ENCODE data around the gene CEACAM18.
"Not testable (repeated sequence)": the region's sequence is repeated elsewhere in the genome, so short reads cannot be mapped to it uniquely, and the experiment has no call there.

CEACAM18 gene

DNA sequence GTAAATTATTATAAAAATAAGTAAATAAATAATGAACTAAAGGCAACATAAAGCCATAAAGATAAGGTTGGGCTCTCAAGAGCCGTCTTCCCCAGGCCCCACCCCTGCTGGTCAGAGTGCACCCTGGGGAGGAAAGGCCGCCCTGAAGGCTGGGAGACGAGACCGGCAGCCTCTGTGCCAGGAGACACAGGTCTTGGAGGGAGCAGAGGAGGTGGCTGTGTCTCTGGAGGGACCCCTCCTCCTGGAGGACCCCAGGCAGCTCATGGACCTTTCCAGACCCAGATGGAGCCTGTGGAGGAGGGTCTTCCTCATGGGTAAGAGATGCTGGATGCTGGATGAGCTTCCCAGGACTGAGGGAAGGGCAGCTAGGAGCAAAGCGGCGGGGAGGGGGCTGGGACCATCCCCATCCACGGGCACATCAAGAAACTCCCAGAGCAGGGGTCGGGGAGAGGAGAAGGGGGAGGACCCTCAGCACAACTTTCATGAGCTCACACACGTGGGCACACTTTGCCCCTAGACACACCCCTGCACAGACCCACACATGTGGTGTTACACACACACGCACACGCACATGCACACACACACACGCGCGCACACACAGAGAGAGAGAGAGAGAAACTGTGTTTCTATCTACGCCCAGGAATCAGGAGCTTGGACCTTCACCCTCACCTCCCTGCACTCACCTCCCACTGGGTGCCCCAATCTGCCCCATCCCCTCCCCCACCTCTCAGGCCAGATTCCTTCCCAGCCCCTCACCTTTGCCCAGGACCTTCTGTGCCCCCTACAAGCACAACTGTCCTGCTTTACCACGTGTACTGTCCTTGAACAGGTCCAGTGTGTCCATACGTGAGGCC is at the start of gene CEACAM18:
CEACAM18 (plus strand) TSS at position 159 of the 854 bp plus-strand sequence.
- DNase-seq (ENCODE audit: low spot score), result no peak

DNA sequence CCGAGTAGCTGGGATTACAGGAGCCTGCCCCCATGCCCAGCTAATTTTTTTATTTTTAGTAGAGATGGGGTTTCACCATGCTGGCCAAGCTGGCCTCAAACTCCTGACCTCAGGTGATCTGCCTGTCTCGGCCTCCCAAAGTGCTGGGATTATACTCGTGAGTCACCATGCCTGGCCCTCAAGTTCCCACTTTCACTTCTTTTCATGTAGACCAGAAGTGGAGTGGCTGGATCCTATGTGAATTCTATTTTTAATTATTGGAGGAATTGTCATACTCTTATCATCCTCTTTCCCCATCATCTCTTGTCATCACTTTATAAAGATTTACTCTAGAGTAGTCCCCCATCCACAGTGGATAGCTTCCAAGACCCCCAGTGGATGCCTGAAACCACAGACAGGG is 48.1 kb upstream of the CEACAM18 start:
- no peak for DNase-seq (ENCODE audit: low spot score)

DNA sequence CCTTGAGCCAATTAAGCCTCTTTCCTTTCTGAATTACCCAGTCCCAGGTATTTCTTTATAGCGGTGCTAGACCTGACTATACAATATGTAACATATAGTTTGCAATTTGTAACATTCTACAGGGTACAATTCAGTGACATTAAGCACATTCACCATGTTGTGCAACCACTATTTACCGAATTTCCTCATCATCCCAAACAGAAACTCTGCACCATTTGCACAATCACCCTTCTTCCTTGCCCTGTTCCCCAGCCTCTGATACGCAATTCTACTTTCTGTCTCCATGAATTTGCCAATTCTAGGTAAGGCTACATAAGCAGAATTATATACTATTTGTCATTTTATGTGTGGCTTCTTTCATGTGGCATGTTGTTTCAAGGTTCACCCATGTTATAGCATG is 47.2 kb upstream of the CEACAM18 start:
- no peak for DNase-seq (ENCODE audit: low spot score)

DNA sequence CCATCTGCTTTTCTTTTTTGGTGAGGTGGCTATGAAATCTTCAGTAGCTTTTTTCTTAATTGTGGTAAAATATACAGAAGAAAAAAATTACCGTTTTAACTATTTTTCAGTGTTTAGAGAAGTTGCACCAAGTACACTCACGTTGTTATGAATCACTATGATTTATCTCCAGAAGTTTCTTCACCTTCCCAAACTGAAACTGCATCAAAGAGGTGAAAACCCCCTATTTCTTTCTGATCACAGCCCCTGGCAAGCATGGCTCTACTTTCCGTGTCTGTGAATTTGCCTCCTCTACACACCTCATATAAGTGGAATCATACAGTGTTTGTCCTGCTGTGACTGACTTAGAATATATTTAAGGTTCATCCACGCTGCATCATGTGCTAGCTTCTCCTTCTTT is 45.3 kb upstream of the CEACAM18 start:
- DNase-seq (ENCODE audit: low spot score), result no peak

DNA sequence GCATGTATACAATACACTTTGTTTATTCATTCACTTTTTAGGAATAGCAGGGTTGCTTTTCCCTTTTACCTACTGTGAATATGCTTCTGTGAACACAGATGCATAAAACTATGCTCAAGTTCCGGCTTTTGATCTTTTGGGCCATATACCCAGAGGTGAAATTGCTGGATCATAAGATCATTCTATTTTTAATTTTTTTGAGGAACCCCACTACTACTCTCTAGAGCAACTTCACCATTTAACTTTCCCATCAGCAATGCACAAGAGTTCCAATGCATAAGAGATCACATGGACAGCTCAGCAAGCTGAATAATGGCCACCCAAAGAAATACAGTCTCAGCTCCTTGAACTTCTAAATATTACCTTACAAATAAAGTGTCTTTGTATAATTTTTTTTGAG is 43.9 kb upstream of the CEACAM18 start:
- no peak for DNase-seq (ENCODE audit: low spot score)

DNA sequence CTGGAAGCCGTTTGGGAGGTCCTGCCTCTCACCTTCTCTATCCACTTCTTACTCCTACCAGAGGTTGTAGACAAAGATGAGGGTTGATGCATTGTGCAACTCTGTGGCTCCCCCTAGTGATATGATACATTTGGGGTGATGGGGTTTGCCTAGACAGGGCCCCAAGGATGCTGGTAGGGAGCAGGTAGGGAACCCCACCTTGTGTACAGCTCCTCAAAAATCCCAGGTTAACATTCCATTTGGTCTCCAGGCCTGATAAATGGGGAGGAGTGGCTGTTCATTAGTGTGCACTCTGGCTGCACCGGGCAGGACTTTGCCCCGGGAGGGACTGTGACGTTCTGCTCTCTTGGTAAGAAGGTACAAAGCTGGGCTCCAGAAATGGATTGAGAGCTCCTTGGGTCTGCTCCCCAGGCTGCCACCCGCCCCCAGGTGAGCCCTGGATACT is 39.3 kb upstream of the CEACAM18 start:
- DNase-seq (ENCODE audit: low spot score), result peak; percentile 54

DNA sequence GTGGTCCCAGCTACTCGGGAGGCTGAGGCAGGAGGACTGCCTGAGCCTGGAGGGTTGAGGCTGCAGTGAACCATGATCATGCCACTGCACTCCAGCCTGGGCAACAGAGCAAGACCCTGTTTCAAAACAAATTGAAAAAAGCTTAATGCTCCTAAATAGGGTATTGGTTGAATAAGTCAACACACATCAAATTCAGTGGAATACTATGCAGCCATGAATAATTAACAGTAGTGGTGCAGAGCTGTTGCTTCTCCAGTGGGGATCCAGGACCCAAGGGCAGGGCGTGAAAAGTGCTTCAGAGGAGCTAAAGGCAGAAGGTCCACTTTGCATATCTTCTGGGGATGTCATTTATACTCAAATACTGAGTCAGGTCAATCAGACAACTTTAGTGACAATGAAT is 38.3 kb upstream of the CEACAM18 start:
- no peak for DNase-seq (ENCODE audit: low spot score)

DNA sequence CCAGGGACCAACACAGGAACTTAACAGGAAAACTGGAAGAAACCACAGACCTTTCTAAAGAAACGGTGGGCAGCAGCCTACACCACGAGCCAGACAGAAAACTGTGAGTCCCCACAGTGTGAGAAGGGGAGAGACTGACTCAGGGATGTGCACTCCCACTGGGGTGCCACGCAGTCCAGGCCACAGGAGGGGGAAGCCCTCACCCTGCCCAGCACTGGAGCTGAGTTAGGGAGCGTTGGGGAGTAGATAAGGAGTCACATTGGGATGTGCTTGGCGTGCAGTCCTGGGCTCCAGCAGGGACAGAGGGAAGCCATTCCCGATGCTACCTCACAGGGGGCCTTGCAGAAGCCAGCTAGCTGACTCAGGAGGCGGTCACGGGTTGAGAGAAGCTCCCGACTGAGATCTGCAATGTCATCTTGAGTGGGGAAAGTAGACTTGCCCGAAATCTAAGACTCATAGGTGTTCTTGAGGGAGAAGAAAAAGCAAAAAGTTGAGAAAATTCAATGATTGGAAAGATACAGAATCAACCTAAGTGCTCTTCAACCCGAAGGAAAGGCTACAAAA is 37.4 kb upstream of the CEACAM18 start:
- no peak for DNase-seq (ENCODE audit: low spot score)

DNA sequence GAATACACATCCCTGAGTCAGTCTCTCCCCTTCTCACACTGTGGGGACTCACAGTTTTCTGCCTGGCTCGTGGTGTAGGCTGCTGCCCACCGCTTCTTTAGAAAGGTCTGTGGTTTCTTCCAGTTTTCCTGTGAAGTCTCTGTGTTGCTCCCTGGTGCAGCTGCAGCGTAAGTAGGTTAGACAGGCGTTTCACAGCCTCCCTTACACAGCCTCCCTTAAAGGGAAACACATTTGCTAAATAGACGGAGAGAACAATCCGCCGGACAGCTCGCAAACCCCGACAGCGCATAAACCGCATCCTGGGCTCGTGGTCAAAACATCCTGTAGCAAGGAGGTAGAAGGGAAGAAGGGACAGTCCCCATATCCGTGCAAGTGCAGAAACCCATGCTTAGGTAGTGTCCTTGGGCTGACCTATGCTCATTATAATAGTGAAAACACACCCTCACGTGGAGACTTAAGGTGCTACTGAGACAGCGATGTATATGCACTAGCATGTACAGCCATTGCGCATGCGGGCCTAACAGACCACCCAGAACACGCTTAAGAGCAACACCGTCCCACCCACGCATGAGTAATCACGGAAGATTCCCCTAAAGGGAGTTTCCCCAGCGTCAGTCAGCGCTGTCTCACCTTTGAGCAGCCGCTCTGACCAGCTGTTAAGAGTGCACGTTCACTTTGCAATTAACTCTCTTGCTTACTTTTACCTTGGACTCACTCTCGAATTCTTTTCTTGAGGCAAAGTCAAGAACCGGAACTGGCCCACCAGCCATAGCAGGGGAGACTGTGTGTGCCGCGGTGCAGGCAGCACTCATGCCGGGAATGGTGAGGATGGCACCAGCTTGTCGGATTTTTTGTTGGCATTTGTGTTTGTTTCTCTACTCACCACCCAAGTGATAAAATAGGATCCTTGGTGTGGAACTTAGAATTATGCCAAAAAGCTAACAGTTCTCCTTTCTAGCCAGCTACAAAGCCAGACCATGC is 36.6 kb upstream of the CEACAM18 start:
- DNase-seq (ENCODE audit: low spot score), result no peak

DNA sequence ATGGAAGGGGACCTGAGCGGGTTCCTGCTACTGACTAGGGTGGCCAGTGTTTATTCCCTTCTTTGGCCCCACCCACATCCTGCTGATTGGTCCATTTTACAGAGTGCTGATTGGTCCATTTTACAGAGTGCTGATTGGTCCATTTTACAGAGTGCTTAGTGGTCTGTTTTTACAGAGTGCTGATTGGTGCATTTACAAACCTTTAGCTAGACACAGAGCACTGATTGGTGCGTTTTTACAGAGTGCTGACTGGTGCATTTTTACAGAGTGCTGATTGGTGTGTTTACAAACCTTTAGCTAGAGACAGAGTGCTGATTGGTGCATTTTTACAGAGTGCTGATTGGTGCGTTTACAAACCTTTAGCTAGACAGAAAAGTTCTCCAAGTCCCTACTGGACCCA is 30.8 kb upstream of the CEACAM18 start:
- DNase-seq (ENCODE audit: low spot score), result not testable (repeated sequence)

DNA sequence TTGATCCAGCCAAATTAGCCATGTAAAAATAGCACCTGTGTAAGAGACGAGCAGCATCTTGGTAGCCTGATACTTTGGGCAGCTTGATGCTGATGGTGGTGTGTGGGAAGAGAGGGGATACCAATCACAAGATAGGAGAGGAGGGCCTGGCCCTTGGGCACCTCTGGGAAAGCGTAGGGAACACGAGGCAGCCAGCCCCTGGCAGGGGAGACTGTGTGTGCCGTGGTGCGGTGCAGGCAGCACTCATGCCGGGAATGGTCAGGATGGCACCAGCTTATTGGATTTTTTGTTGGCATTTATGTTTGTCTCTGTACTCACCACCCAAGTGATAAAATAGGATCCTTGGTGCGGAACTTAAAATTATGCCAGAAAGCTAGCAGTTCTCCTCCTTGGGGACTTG is 30.3 kb upstream of the CEACAM18 start:
- no peak for DNase-seq (ENCODE audit: low spot score)

DNA sequence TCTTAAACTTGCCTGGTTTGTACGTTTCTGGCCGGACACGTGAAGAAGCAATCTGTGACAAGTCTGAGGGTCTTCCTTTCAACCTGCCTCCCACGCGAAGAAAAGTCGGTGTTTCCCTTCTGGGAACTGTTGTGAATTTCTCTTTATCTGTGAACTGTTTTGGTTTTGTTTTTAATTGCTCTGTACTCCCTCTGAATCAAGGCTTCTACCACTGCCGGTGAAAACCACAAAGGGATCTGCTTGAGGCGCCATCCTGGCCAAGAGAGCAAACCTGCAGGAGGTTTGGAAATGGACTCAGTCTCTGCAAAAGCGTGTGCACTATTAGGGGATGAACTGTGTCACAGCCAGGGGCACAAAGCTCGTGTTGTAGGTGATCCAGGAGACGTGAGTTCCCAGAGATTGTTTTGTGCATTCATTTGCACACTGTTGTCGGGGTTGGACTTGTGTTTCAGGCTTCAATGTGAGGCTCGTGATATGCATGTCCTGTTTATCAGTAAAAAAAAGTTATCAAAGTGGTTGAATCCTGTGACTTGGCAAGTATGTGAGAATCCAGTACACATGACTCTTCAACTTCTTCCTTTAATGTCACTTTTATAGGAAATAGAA is 29.8 kb upstream of the CEACAM18 start:
- no peak for DNase-seq (ENCODE audit: low spot score)

DNA sequence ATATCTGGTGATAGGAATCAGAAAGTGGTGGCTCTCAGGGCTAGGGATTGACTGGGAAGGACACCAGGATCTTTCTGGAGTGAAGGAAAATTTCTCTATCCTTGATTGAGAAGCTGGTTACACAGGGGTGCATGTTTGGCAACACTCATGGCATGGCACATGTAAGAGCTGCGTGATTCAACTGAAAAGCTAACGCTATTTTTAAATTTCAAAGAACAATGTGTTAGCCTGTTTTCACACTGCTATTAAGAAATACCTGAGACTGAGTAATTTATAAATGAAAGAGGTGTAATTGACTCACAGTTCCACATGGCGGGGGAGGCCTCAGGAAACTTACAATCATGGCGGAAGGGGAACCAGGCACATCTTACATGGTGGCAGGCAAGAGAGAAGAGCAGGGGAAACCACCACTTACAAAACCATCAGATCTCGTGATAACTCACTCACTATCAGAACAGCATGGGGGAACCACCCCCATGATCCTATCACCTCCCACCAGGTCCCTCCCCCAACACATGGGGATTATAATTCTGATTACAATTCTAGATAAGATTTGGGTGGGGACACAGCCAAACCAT is 27.5 kb upstream of the CEACAM18 start:
- DNase-seq (ENCODE audit: low spot score), result no peak

DNA sequence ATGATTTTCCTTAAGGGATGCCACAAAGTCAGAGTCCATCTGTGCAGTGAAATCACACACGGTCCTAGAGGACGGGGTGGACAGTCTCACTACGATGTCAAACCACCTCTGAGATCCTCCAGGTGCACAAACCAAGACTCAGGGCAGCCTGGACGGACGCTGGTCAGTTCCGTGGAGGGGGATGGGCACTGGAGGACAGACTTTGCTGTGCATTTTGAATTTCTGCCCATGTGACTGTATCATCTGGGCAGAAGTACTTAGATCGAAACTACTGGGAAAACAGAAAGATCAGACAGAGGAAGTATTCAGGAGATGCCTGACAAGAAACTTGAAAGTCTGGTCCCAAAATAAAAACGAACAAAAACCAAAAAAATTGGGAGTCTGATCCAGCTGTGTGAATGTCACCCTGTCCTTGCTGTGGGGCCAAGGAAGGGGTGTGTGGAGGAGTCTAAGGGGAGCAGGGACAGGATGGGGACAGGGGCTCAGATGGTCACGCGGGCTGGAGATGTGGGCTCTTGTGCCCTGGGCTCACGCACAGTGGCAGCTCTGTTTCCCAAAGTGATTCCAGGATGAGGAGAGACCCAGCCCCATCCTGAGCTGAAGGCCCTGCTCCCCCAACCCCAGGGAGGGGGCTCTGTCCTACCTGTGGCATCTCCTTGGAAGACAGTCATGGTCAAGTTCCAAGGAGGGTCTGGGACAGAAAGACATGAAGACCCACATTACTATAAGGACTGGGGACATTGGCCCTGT is 21.6 kb upstream of the CEACAM18 start:
- no peak for DNase-seq (ENCODE audit: low spot score)

DNA sequence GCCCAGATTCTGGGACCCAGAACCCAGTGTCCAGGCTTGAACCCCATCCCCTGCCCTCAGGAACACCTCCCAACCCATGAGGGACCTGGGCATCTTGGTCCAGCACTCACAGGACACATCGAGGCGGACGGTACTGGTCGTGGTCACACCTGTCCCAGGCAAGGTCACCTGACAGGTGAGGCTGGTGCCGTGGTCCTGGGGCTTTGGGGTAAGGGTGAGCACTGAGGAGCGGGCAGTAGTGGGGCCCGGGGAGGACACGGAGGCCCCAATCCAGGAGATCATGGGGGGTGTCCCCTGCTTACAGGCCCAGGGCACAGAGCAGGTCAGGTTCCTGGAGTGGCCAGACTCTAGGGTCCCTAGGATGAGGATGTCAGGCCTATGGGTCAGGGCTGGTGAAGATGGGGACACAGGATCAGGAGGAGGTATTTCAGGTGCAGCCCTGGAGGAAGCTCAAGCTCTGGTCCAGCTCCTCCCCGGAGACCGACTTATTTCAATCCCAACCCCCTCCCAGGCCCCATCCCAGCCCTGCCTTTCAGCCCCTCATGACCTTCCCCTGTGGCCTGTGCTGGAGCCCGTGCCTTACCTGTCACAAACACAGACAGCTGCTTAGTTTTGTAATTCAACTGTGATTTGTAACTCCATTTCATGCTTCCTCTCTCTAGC is 20.9 kb upstream of the CEACAM18 start:
- DNase-seq (ENCODE audit: low spot score), result no peak

DNA sequence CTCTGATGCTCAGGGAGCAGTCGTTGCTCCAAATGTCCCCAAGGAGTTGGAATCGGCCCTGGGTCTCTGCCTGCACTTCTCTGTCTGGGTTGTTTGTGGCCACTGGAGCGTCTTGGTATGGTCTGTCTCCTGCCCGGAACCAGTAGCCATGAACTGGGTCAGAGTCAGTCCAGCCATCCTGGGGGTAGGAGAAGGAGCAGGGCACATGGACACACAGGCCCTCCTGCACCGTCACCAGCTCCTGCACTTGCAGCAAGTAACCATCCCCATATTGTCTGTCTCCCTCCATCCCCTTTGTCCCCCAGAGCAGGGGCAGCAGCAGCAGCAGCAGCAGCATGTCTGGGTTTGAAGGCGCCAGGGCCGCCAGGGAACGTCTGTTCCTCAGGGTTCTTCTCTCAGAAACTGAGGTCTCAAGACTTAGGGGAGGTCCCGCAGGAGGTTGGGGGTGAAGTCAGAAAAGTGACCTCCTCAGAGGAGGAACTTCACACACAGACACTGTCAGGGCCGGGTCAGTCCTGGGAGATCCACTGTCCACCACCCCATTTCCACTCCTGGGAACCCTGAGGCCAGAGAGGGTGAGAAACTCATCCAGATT is 20.2 kb upstream of the CEACAM18 start, which contains the start of gene SIGLEC8:
SIGLEC8 (minus strand) TSS at position 404 of the 595 bp plus-strand sequence; CDS start at position 337, 67 bp downstream.
- no peak for DNase-seq (ENCODE audit: low spot score)

DNA sequence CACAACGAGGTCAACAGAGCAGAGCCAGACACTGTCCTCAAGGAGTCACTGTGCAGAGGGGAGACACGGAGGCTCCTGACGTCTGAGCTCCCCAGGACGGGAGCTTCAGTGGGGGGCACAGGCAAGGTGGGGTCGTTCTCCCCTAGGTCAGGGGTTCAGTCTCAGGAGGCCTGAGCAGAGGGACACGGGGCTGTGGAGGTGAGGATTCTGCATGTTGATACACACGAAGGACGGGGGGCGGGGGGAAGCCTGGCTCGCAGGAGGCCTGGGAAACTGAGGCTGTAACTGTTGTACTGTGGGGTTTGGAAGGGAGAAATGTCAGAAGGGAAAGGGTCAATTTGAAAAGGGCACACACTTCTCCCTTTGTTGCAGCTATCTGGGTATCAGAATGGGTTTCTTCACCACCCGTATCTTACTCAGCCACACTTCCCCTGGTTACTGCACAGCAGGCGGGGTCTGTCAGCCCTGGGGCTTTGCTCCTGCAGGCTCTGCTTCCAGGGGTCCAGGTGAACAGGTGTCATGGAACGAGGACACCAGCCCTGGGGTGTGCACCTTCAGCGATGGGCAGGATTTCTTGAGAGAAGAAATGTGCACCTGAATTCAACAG is 19.3 kb upstream of the CEACAM18 start:
- no peak for DNase-seq (ENCODE audit: low spot score)

DNA sequence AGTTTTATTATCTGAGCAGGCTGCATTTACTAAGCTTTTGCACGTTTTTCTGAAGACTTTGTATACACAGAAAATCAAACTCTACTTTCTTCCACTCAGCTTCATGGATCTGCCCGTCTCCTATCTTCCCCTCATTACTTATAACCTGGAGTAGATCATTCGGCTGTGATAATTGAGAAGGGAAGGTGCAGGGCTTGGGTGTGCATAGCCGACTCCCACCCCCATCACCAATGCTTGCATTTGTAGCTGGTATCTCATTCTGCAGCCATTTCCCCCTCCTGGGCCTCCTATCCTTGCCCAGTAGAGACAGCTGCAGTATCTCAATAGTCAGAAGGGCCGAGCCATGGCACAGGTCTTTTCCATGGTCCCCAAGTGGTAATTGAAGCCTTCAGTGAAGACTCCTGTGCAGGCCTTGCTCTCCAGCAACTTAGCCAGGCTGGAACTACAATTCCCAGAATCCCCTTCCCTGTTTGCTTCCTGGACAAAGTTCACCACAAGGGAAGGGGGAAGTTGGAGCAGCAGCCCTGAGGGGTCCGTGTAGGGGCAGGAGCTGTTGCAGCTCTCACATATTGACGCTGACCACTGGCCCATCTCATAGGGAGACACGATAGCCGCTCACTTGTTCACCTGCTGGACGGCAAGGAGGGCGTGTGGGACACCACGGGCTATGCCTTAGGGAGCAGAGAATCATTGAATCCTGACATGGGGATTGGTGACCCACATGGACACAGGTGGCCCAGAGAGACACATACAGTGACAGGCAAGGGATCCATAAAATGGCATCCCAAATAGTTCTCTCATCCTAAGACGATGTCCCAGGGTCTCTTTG is 18.0 kb upstream of the CEACAM18 start:
- DNase-seq (ENCODE audit: low spot score), result no peak
